ENCODE results near the gene TRMT11.

GRCh38 chr6:125939791-125940190 lies 46.5 kb upstream of the TRMT11 start:
- TF ChIP-seq CTCF (tag by site-specific recombination; IDR thresholded peaks at IDR 0.05) (no peak), ZNF174 (tag by site-specific recombination; IDR thresholded peaks at IDR 0.05) (no peak), ZNF24 (tag by site-specific recombination; IDR thresholded peaks at IDR 0.05) (no peak), ZNF660 (tag by site-specific recombination; IDR thresholded peaks at IDR 0.05) (no peak), ZNF701 (tag by site-specific recombination; IDR thresholded peaks at IDR 0.05) (no peak)
